Measurements from ENCODE around the gene NEK6.

Gene NEK6

DNA sequence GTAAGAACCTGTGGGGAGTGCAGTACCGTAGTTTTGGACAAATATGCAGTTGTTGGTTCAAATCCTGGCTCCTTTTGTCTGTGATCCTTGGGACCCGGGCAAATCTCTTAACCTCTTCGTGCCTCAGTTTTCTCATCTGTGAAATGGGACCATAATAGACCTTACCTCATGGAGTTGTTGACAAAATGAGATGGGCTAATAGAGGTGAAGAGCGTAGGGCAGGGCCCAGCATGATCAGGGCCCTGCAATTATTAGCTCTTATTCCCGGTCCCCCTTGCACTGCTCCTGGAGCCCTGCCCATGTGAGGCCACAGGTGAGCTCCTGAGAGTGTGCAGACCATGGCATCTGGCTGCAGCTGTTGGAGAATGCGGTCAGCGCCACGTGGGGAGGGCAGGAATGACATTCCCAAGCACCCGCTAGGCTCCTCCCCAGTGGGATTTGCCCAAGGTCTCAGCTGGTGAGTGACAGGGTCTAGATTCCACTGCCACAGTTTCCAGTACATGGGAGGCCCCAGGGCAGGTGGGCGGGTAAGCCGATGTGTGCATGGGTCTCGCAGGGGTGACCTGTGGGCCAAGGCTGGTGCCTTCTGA, 41.0 kb downstream of the NEK6 start:
- no peak overlapping the region for H3K4me3 ChIP-seq (replicated peaks; ENCODE audit: low read depth, low read length)
- no peak for DNase-seq (ENCODE audit: low read depth)
- TF ChIP-seq, protein P1, sequence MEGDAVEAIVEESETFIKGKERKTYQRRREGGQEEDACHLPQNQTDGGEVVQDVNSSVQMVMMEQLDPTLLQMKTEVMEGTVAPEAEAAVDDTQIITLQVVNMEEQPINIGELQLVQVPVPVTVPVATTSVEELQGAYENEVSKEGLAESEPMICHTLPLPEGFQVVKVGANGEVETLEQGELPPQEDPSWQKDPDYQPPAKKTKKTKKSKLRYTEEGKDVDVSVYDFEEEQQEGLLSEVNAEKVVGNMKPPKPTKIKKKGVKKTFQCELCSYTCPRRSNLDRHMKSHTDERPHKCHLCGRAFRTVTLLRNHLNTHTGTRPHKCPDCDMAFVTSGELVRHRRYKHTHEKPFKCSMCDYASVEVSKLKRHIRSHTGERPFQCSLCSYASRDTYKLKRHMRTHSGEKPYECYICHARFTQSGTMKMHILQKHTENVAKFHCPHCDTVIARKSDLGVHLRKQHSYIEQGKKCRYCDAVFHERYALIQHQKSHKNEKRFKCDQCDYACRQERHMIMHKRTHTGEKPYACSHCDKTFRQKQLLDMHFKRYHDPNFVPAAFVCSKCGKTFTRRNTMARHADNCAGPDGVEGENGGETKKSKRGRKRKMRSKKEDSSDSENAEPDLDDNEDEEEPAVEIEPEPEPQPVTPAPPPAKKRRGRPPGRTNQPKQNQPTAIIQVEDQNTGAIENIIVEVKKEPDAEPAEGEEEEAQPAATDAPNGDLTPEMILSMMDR (IDR thresholded peaks at IDR 0.05; ENCODE audit: low read length, missing control alignments), result no peak

DNA sequence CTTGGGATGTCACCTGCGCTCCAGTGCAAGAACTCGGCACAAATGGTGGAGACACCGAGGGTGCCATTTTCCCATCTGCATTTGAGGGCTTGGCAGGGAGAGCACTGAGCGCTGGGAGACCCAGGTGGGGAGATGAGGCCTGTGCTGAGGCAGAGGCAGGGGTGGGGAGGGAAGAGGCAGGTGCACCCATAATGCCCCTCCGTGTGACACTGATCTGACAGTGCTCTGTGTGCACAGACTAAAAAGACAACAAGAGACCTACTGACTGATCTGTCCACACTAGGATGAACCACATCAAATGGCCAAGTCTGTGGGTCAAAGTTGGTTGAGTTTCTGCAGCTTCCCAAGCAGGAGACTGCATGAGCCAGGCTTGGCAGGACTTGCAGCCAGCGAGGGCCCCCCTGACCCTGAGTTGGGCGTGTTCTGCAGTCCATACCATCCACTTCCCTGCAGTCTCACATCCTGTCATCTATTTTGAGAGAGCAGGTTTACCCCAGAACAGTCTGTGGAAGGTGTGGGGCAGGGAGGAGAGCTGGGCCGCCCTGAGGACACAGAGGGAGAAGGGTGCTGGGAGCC, 41.9 kb downstream of the NEK6 start:
- H3K4me3 ChIP-seq (replicated peaks; ENCODE audit: low read depth, low read length), result no peak overlapping the region
- TF ChIP-seq, protein P1 (IDR thresholded peaks at IDR 0.05; ENCODE audit: low read length, missing control alignments), result no peak
- DNase-seq (ENCODE audit: low read depth), result no peak

DNA sequence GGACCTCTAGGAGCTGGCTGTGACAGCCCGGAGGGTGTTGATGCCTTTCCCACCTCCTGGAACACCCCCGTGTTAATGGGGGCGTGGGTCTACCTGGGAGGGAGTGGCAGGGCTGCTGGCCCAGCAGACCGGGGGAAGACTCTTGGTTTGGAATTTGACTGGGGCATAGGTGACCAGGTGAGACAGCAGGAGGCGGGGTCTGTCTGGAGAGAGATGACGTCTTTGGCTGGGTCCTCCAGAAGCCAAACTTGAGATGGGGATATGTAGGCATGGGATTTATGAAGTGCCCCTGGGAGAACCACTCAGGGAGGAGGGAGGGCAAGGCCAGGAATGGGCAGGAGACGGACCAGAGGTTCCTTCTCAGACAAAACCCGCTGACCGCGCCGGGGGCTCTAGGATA, 42.6 kb downstream of the NEK6 start:
- no peak for DNase-seq (ENCODE audit: low read depth)
- H3K4me3 ChIP-seq (replicated peaks; ENCODE audit: low read depth, low read length), result no peak overlapping the region
- TF ChIP-seq, protein P1 (IDR thresholded peaks at IDR 0.05; ENCODE audit: low read length, missing control alignments), result no peak

DNA sequence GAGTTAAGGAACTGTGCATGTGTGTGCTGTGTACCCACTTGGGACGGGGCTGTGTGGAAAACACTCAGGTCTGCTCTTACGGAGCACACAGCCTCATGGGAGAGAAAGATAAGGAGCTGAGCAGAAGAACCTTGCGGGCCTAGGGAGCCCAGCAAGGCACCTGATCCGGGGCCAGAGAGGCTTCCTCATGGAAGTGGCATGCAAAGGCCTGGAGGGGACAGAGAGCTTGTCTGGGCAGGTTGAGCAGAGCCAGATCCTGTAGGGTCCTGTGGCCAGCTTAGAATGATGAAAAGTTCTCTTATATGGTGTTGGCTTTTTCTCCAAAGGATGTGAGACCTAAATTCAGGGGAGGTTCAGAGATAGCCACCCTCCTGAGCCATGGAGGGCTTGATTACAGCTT, 45.2 kb downstream of the NEK6 start:
- TF ChIP-seq, protein P1 (IDR thresholded peaks at IDR 0.05; ENCODE audit: low read length, missing control alignments), result no peak
- no peak for DNase-seq (ENCODE audit: low read depth)
- no peak overlapping the region for H3K4me3 ChIP-seq (replicated peaks; ENCODE audit: low read depth, low read length)

DNA sequence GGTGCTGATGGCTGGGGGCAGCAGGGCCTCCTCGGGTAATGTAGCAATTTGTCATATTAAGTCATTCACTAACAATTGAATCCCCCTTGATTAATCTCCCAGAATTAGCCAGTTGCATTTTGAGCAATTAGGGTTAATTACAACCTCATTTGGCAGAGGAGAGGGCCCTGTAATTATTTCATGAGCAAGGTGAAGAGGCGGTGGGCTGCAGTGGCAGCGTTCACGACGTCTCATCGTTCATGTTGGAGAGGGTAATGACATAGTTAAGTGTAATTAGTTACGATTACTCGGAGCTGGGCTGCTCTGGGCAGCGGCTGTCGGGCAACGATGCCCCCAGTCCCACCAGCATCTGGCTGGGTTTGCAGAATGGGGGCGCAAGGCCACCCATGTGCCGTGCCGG, 46.0 kb downstream of the NEK6 start:
- no peak overlapping the region for H3K4me3 ChIP-seq (replicated peaks; ENCODE audit: low read depth, low read length)
- no peak for DNase-seq (ENCODE audit: low read depth)
- TF ChIP-seq, protein P1 (IDR thresholded peaks at IDR 0.05; ENCODE audit: low read length, missing control alignments), result no peak

DNA sequence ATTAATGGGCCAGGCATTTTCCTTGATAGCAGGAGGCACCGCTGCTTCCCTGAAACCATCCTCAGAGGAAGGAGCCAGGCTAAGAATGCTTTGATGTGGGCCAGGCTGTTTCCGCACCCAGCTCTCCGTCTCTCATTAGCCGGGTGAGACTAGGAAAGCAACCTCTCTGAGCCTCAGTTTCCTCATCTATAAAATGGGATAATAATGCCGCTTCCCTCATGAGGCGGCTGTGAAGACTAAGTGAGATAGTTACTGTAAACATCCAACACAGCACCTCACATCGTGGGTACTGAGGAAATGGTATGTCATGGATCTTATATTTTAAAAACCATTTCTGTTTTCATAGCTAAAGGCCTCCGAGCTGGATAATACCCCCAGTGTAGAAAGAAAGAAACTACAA, 46.5 kb downstream of the NEK6 start:
- DNase-seq (ENCODE audit: low read depth), result no peak

More for the DNA sequence above, 46.5 kb downstream of the NEK6 start:
- H3K4me3 ChIP-seq (replicated peaks; ENCODE audit: low read depth, low read length), result no peak overlapping the region
- TF ChIP-seq, protein P1 (IDR thresholded peaks at IDR 0.05; ENCODE audit: low read length, missing control alignments), result no peak
